ENCODE measurements around the gene XYLT1.

DNA sequence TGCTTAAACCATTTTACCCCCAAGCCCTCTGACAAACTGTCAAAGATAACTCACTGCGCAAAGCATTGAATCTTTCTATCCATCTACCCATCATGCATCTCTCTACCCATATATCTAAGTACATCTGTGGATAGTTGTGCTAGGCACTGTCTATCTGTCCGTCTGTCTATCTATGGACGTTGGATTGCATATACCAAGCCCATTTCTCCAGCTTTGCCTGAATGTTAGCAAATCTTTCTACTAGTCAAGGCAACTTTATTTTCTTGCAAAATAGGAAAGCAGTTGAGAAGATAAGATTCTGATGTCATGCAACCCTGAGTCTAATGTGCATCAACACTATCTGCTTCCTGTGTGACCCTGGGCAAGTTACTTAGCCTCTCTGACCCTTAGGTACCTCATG lies 117.2 kb downstream of the XYLT1 start:
- TF ChIP-seq, protein P1, sequence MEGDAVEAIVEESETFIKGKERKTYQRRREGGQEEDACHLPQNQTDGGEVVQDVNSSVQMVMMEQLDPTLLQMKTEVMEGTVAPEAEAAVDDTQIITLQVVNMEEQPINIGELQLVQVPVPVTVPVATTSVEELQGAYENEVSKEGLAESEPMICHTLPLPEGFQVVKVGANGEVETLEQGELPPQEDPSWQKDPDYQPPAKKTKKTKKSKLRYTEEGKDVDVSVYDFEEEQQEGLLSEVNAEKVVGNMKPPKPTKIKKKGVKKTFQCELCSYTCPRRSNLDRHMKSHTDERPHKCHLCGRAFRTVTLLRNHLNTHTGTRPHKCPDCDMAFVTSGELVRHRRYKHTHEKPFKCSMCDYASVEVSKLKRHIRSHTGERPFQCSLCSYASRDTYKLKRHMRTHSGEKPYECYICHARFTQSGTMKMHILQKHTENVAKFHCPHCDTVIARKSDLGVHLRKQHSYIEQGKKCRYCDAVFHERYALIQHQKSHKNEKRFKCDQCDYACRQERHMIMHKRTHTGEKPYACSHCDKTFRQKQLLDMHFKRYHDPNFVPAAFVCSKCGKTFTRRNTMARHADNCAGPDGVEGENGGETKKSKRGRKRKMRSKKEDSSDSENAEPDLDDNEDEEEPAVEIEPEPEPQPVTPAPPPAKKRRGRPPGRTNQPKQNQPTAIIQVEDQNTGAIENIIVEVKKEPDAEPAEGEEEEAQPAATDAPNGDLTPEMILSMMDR (IDR thresholded peaks at IDR 0.05; ENCODE audit: poor library complexity, severe bottlenecking) = no peak
- TF ChIP-seq POLR2AphosphoS5 (IDR thresholded peaks at IDR 0.05) = no peak
- no peak for TF ChIP-seq EZH2 (IDR thresholded peaks at IDR 0.05; ENCODE audit: borderline replicate concordance, insufficient read depth, low read length, poor library complexity, severe bottlenecking)
- TF ChIP-seq TAF1 (IDR thresholded peaks at IDR 0.05; ENCODE audit: low read depth) = no peak
